ENCODE measurements around the gene SARDH. TPM values are rescaled to one million over a fixed set of nuclear protein-coding genes. Genes with fewer than 3 reads are reported as not detected.
A peak's percentile ranks its signal among the peaks of the same experiment; 100 is the strongest.

SARDH gene
- total and polyA plus RNA-seq, 2 donors (not counting 1 experiment from before 2014, with no cell fraction given) = 2.5 to 4.8 TPM

- Histone ChIP-seq H3K27ac (ENCODE audit: insufficient read depth, low read length) (no peak overlapping the region), H3K9ac (ENCODE audit: insufficient read depth, low read length) (no peak overlapping the region), H3K4me1 (ENCODE audit: control insufficient read depth, extremely low read depth, insufficient read depth, low read length) (peaks cover 10% of the 10 kb centered on the region), H3K9me3 (ENCODE audit: control insufficient read depth, insufficient read depth, low read depth, low read length) (no peaks in the 10 kb centered on the region), H4K20me1 (ENCODE audit: control insufficient read depth, extremely low read depth, insufficient read depth, low read length) (no peaks in the 10 kb centered on the region), H3K36me3 (ENCODE audit: control insufficient read depth, insufficient read depth, low read length) (no peaks in the 10 kb centered on the region), H3K4me3 (replicated peaks in 1 of 4; ENCODE audit: control extremely low read depth in 1 of 4, insufficient read depth in 1 of 4, low read depth in 3 of 4, low read length in 4 of 4) (no peak overlapping the region), H3K79me2 (ENCODE audit: control insufficient read depth, insufficient read depth, low read length) (no peaks in the 10 kb centered on the region), H3K4me2 (ENCODE audit: extremely low read depth, insufficient read depth, low read length) (no peak overlapping the region), H3K27me3 (ENCODE audit: control insufficient read depth, insufficient read depth, low read length) (peaks cover 6% of the 10 kb centered on the region), H2AFZ (ENCODE audit: low read length) (no peak overlapping the region)
- peak in 1 of 2 donors; percentile 12 for DNase-seq (ENCODE audit: low read depth in 2 of 2)
- TF ChIP-seq EZH2 (IDR thresholded peaks at IDR 0.05; ENCODE audit: low read length, missing control alignments) = no peak
- TF ChIP-seq CTCF (conservative IDR thresholded peaks at IDR 0.05 in 1 of 2, IDR thresholded peaks at IDR 0.05 in 1 of 2; ENCODE audit: low read depth in 1 of 2, low read length in 2 of 2) = no peak
Observed at GRCh38 chr9:133706307-133707050, 31.7 kb downstream of the SARDH start.

- Histone ChIP-seq H3K36me3 (ENCODE audit: control insufficient read depth, insufficient read depth, low read length) (no peaks in the 10 kb centered on the region), H3K27me3 (ENCODE audit: control insufficient read depth, insufficient read depth, low read length) (peaks cover 6% of the 10 kb centered on the region), H3K9me3 (ENCODE audit: control insufficient read depth, insufficient read depth, low read depth, low read length) (no peaks in the 10 kb centered on the region), H3K9ac (ENCODE audit: insufficient read depth, low read length) (no peak overlapping the region), H3K4me2 (ENCODE audit: extremely low read depth, insufficient read depth, low read length) (no peak overlapping the region), H2AFZ (ENCODE audit: low read length) (no peak overlapping the region), H3K79me2 (ENCODE audit: control insufficient read depth, insufficient read depth, low read length) (no peaks in the 10 kb centered on the region), H4K20me1 (ENCODE audit: control insufficient read depth, extremely low read depth, insufficient read depth, low read length) (no peaks in the 10 kb centered on the region), H3K4me1 (ENCODE audit: control insufficient read depth, extremely low read depth, insufficient read depth, low read length) (peaks cover 7% of the 10 kb centered on the region), H3K27ac (ENCODE audit: insufficient read depth, low read length) (no peak overlapping the region), H3K4me3 (replicated peaks in 1 of 4; ENCODE audit: control extremely low read depth in 1 of 4, insufficient read depth in 1 of 4, low read depth in 3 of 4, low read length in 4 of 4) (no peak overlapping the region)
- TF ChIP-seq EZH2 (IDR thresholded peaks at IDR 0.05; ENCODE audit: low read length, missing control alignments) (no peak), CTCF (conservative IDR thresholded peaks at IDR 0.05 in 1 of 2, IDR thresholded peaks at IDR 0.05 in 1 of 2; ENCODE audit: low read depth in 1 of 2, low read length in 2 of 2) (no peak)
- DNase-seq (ENCODE audit: low read depth in 2 of 2) = no peak
Observed at GRCh38 chr9:133705576-133705975, 32.6 kb downstream of the SARDH start.

- Histone ChIP-seq H3K36me3 (ENCODE audit: control insufficient read depth, insufficient read depth, low read length) (no peaks in the 10 kb centered on the region), H3K27ac (ENCODE audit: insufficient read depth, low read length) (no peak overlapping the region), H3K79me2 (ENCODE audit: control insufficient read depth, insufficient read depth, low read length) (no peaks in the 10 kb centered on the region), H3K4me2 (ENCODE audit: extremely low read depth, insufficient read depth, low read length) (no peak overlapping the region), H3K4me1 (ENCODE audit: control insufficient read depth, extremely low read depth, insufficient read depth, low read length) (peaks cover 7% of the 10 kb centered on the region), H3K4me3 (replicated peaks in 1 of 4; ENCODE audit: control extremely low read depth in 1 of 4, insufficient read depth in 1 of 4, low read depth in 3 of 4, low read length in 4 of 4) (no peak overlapping the region), H2AFZ (ENCODE audit: low read length) (no peak overlapping the region), H3K27me3 (ENCODE audit: control insufficient read depth, insufficient read depth, low read length) (peaks cover 6% of the 10 kb centered on the region), H3K9me3 (ENCODE audit: control insufficient read depth, insufficient read depth, low read depth, low read length) (no peaks in the 10 kb centered on the region), H4K20me1 (ENCODE audit: control insufficient read depth, extremely low read depth, insufficient read depth, low read length) (no peaks in the 10 kb centered on the region), H3K9ac (ENCODE audit: insufficient read depth, low read length) (no peak overlapping the region)
- no peak for DNase-seq (ENCODE audit: low read depth in 2 of 2)
- no peak for TF ChIP-seq EZH2 (IDR thresholded peaks at IDR 0.05; ENCODE audit: low read length, missing control alignments)
- no peak for TF ChIP-seq CTCF (conservative IDR thresholded peaks at IDR 0.05 in 1 of 2, IDR thresholded peaks at IDR 0.05 in 1 of 2; ENCODE audit: low read depth in 1 of 2, low read length in 2 of 2)
Observed at GRCh38 chr9:133704711-133705181, 33.4 kb downstream of the SARDH start.

Data from fibroblast of lung (primary cell).